ENCODE data around the gene AVPR2. TPM values are rescaled to one million over a fixed set of nuclear protein-coding genes. Genes with fewer than 3 reads are reported as not detected.

The AVPR2 gene
- total and polyA plus RNA-seq, 9 of the 15 experiments (the other 6 are each of a cell fraction or from before 2014, with no cell fraction given): not detected

GRCh38 chrX:153937056-153937455, 32.6 kb downstream of the AVPR2 start (continued):
- TF ChIP-seq ZNF239 (CRISPR knock-in tag; IDR thresholded peaks at IDR 0.05) (no peak), LCOR (CRISPR knock-in tag; IDR thresholded peaks at IDR 0.05) (no peak), DDX20 (tag; IDR thresholded peaks at IDR 0.05; ENCODE audit: low read depth) (no peak), STAT6 (CRISPR knock-in tag; IDR thresholded peaks at IDR 0.05) (no peak), JUN (IDR thresholded peaks at IDR 0.05; ENCODE audit: borderline replicate concordance, low read depth, low read length) (no peak), JUN (CRISPR knock-in tag; IDR thresholded peaks at IDR 0.05; ENCODE audit: borderline replicate concordance) (no peak), SRSF9 (IDR thresholded peaks at IDR 0.05; ENCODE audit: borderline replicate concordance, low read depth, low read length) (no peak), ZBTB33 (CRISPR knock-in tag; IDR thresholded peaks at IDR 0.05) (no peak)

Measured in K562 (cell line).